Erythroblast (primary cell): ENCODE data around the gene ANAPC1.
"Not testable (repeated sequence)": the region's sequence is repeated elsewhere in the genome, so short reads cannot be mapped to it uniquely, and the experiment has no call there.

Experiments
- GATA1 ChIP-seq: IDR thresholded peaks from 2 replicates; pipeline ENCODE4 v1.6.1; 2011; ENCODE audit warnings: low read depth, mild to moderate bottlenecking, control low read depth, low read length, moderate library complexity
- POLR2A ChIP-seq: IDR thresholded peaks from 2 replicates; pipeline ENCODE4 v1.6.1; 2011; ENCODE audit warnings: mild to moderate bottlenecking, low read length

- TF ChIP-seq POLR2A, GATA1: not testable (repeated sequence)
These were observed 45.0 kb downstream of the ANAPC1 start for GRCh38 chr2:111838992-111839391.
